HL-60 (cell line): ENCODE measurements around the gene STX8.

Experiments
- CTCF ChIP-seq: IDR thresholded peaks from one replicate; pipeline ENCODE4 v1.5.1; 2011; ENCODE audit warnings: low read length, control low read depth, inconsistent platforms; ENCODE audit not compliant: insufficient read depth
- POLR2AphosphoS5 ChIP-seq: IDR thresholded peaks from 2 replicates; pipeline ENCODE4 v1.6.1; 2012; ENCODE audit warnings: low read depth

- TF ChIP-seq CTCF = no peak
- TF ChIP-seq POLR2AphosphoS5 = no peak
Measured at GRCh38 chr17:9564104-9564503, 11.5 kb downstream of the STX8 start.
